ENCODE data around the gene CTLA4.

Gene CTLA4

DNA sequence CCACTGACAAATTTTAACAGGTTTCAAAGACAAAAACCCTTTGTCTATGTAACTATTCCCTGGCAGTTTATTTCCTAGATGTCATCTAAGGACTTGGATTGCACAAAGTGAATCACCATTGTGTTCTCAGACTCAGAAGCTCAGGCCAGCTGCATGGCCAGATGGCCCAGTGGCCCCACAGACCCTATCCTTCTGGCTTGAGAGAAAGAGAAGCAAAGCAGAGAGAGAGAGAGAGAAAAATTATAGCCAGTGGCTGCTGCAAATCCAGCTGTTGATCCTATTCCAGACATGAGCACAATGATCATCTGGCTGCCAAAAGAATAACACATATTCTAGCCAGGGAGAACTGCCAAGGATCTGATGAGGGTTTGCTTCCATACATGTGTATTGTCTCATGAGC, 25.8 kb downstream of the CTLA4 start:
- no peak for DNase-seq

DNA sequence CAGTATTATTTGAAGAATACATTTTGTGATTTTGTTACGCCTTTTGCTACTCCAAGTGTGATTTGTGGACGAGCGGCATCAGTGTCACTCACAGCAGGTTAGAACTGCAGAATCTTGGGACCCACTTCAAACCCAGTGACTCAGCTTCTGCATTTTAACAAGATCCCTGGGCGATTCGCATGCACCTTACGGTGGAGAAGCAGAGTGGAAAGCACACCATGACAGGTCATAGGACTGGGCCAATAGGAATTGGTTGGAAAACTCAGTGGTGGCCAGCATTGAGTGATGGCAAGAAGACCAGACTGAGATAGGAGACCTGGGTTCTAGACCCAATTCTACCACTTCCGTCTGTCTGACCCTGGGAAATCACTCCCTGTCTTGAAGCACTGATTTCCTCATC, 26.3 kb downstream of the CTLA4 start:
- no peak for DNase-seq

DNA sequence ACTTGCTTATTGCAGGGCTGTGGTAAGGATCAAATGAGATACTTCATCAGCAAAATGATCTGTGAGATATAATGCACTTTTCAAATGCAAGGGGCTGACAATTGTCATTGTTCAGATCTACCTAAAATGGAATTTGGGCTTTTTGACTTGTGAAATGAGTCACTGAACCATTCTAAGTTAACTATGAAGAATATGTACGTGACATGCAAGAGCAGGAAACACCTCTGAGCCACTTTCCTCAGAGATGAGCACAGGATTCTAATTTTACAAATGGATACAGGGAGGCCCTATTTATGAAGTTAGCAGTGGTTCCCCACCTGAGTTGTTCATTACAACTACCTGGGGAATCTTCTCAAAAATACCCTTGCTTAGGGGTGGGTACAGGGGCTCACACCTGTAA, 26.7 kb downstream of the CTLA4 start:
- no peak for DNase-seq

DNA sequence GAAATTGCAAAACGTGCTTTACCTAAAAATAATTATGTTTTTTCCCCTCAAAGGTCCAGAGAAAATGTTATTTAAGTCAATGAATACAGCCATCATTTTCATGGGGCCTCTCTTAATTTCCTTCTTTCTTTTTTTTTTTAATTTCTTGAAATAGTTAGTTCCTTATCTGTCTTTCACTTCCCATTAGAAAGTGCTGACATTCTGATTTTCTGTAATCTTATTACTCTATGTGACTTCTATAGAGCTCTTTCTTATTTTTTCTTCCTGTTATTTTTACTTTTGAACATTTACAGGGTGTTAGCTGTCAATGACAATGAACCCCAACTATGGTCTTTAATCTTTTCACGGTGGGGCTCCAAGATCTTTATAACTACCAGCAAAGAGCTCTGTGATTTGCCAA, 30.0 kb downstream of the CTLA4 start:
- DNase-seq: no peak

DNA sequence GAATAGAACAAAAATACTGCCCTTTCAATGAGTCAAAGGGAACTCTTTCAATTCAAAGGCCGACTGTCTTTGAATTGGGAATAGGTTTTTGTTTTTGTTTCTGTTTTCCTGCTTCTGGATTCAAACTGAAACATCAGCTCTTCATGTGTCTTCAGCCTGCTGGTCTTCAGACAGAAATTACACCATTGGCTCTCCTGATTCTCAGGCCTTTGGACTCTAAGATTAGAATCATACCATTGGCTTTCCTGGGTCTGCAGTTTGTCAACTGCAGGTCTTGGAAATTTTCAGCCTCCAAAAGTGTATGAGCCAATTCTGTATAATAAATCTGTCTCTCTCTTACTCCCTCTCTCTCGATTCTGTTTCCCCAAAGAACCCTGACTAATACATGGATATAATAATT, 31.1 kb downstream of the CTLA4 start:
- no peak for DNase-seq

DNA sequence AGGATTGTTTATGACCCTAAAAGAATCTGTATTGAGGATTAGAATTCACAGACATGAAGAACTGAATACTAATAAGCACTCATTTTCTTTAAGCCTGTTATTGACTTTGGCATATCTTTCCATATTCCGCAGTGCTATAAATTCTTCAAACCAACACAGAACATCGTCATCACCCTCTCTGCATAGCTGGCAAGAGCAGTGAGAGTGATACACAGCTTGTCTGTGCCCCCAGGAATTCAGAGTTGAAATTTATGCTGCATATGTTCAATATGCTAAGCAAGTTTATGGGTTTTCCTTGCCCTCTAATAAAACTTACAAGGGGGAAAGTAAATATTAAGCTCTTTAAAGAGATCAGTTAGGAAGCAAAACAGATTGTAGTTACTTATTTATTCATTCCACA, 32.7 kb downstream of the CTLA4 start:
- DNase-seq: no peak

DNA sequence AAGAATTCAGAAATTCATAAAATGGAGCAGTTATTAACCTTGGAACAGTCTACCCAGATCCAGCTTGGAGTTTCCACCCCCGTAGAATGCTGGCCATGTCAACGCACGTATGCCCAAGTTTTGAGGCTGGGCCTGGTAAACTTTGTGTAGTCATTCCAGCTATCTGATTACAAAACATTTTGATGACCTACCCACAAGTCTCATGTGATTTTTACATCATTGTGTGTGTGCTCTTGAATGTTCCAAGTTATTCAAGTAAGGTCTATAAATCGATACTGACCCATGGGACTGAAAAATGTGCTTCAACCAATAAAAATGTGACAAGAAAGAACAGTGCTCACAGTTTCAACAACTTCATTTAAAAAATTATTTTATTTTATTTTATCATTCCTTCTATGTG, 36.5 kb downstream of the CTLA4 start:
- no peak for DNase-seq

DNA sequence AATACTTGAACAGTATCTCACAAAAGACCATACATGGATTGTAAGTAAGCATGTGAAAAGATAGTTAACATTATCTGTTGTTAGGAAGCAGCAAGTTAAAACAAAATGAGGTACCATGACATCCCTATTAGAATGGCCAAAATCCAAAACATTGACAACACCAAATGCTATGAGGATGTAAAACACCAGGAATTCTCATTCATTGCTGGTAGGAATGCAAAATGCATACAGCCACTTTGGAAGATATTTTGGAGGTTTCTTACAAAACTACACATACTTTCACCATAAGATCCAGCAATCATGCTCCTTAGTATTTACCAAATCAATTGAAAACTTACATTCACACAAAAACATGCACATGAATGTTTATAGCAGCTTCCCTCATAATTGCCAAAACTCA, 38.1 kb downstream of the CTLA4 start:
- DNase-seq: no peak

DNA sequence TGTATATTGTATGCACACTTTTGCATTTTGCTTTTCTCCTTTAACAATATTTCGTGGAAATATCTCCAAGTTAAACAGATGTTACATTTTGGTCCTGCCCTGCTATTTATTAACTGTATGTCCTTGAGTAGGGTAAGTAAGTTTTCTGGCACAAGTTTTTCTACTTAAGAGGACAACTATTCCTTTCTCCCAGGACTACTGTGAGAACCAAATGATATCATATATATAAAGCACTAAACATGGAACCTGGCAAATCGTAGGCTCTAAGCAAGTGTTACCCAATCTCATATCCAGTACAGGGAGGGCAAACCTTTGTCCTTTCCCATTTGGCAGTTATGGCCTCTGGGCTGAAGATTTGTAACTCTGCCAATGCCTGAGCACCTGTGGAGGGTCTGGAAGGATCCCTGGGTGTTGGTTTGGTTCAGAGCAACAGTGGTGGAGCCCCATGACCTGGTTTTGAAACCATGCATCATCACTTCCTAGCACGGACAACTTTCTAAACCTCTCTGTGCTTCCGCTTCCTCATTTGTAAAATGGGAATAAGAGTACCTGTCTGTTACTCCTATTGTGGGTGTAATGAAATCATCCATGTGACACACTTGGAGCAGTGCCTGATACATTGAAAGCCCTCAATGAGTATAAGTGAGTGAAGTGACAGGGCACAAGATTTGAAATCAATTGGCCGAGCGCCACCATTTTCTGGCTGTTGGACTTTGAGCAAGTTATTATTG, 40.7 kb downstream of the CTLA4 start:
- no peak for DNase-seq

DNA sequence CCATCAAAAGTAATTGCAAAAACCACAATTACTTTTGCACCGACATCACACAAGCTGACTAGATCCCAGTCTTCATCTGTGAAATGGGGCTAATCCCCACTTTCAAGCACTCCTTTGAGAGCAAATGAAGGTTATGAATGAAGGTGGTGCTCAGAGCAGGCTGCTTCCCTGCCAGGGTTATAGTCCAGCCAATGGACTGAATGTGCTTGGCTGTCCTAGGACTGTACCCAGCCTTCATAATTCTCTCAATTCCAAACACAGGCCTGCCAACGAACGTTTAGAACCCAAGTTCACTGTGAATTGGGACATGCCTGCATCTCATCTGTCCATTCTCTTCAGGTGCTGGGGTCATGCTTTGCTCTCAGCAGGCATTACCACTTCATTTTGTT, 41.2 kb downstream of the CTLA4 start:
- no peak for DNase-seq

DNA sequence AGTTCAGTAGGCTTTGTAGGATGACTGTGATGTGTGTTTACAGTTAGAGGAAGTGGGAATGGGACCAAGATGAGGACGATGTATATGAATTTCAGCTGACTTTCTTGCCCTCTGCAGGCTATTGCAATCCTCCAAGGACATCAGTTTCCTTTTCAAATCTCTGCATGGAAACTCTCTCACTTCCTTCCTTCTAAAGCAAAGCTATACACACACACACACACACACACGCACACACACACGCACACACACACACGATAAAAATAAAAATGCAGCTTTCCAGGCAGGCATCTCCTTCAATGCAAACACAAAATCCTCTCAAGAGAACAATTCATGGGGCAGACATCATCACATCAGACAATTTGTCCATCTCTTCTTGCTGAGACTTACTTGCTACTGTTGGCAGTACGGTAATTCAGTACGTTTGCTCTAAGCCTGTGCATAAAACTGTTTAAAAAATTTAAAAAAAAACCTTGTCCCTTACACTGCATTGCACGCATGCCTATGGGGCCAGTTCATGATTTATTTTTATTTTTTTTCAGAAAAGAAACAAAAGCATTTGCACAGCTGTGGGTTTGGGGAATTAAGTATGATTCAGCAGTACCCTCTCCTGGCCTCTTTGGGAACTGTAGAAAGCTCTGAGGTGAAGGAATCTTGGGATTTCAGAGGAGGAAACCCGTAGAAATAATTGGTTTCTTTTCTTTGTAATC, 41.8 kb downstream of the CTLA4 start:
- peak; percentile 22 for DNase-seq

DNA sequence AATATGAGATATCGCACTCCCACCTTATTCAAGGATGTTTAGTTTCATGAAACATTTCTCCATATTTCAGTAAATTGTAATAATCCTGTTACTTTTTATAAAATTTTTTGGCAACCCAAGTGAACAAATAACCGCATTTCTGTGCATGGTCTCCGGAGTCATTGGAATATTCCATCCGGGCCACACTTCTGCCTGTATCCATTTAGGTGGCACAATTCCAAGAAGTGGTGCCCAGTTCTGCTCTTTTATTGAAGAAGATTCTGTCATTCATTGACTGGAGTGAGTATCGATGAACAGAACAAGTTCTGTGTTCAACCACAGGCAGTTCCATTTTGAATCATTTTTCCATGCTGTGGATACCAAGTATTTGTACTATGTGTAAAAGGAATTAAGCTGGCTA, 42.4 kb downstream of the CTLA4 start:
- no peak for DNase-seq

DNA sequence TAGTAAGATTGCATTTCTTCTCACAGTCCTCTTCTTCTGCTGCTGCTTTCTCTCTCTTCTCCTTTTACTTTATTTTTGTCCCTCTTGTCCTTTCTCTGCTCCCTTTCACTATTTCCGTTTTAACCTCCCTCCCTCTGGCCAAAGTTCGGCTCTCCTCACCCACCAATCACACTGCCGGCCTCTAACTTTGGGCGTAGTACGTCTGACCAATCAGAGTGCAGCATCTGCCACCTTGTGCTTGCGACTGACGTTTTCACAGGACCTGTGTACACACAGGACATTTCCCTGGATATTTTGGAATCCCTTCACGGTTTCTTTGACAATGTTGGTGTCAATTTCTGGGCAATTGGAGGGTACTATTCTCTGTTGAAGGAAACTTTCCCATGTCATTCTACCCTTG, 46.4 kb downstream of the CTLA4 start:
- no peak for DNase-seq

DNA sequence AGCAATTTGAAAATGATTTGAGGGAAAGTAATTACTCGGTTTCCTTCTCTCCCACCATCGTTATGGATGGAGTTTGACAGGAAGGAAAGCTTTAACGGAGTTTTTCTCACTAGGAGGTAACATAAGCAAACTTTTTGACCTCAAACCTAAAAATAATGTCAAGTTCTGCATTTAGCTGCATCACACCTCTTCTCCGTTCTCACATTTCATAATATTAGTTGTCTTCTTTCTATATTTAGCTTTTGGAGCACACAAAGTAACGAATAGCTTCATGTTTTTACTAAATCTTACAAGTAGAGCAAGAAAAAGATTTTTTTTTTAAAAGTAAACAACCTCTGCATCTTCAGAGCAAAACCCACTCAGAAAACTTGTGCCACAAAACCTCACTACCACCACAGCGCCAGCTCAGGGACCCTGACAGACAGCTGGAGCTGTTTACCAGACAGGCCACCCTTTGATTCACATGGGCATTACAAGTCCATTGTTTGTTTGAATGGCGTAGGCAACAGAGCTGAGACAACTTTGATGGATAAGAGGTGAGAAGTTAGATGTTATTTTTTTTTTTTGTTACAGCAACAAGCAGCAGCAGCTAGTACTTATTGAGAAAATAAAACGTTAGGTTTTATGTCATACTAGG, 47.1 kb downstream of the CTLA4 start:
- DNase-seq: no peak

DNA sequence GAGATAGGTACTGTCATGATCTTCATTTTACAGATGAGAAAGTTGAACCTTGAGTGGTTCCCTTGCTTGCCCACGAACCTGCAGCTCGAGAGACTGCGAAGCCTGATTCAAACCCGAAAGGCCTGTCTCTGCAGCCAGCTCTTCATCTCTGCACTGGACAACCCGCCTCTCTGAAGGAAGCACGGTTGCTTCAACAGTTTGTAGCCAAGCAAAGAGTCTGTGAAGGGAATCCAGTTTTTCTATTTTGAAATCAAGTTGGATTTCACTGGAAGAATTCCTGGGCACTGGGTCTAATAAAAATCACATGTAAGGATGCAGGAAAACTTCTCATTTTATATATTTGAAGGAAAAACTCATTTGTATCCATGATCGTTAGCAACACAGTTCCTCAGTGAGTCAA, 47.7 kb downstream of the CTLA4 start:
- no peak for DNase-seq

DNA sequence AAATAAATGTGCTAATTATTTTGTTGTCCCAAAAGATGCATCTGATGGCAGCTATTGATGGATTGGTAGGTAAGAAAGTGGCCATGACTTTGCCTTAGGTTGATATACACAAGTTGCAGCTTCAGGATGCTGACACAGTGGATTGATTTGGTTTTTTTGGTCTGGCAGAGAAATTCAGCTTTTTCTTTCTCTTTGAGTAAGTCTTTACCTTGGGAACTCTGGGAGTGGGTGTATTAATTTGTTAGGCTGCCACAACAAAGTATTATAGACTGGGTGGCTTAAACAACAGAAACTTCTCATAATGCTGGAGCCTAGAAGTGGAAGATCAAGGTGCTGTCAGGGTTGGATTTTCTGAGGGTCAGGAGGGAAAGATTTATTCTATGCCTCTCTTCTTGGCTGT, 49.2 kb downstream of the CTLA4 start:
- DNase-seq: no peak

DNA sequence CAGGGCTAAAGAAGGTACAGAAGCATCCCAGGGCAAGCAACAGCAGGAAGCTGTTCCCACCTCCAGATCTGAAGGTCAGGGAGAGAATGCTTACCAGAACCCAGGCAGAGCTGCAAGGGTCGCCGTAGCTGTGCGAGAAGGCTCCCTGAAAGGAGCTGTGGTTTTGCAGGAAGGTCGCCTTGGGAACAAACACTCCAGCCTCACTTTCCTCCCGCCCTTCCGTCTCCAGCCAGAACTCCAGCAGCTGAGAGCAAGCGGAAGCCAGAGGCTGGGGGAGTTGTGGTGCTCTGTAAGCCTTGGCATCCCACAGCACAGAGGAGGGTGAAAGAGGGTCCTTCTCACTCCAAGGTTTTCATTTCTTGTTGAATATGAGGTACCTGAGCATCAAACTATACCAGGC, 50.7 kb downstream of the CTLA4 start:
- DNase-seq: no peak

DNA sequence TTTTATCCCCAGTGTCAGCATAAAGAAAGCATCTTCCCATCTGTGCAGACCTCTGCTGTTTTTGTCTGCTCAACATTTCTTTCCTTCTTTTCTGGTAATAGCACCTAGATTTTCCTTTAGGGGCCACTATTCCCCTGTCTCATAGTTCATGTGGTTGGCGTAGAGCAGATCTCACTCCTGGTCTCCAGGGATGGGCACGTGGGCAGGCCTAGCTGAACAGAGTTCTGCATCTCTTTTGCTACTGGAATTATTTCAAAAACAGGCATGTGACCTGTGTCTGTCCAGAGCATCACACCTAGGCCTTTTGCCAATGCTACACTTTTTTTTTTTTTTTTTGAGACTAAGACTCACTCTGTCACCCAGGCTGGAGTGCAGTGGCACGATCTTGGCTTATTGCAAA, 51.3 kb downstream of the CTLA4 start:
- DNase-seq: no peak

Measured in NCI-H1694 (cell line).